ENCODE measurements around the gene ATF7.
"Not testable (repeated sequence)": the region's sequence is repeated elsewhere in the genome, so short reads cannot be mapped to it uniquely, and the experiment has no call there.

Gene ATF7

DNA sequence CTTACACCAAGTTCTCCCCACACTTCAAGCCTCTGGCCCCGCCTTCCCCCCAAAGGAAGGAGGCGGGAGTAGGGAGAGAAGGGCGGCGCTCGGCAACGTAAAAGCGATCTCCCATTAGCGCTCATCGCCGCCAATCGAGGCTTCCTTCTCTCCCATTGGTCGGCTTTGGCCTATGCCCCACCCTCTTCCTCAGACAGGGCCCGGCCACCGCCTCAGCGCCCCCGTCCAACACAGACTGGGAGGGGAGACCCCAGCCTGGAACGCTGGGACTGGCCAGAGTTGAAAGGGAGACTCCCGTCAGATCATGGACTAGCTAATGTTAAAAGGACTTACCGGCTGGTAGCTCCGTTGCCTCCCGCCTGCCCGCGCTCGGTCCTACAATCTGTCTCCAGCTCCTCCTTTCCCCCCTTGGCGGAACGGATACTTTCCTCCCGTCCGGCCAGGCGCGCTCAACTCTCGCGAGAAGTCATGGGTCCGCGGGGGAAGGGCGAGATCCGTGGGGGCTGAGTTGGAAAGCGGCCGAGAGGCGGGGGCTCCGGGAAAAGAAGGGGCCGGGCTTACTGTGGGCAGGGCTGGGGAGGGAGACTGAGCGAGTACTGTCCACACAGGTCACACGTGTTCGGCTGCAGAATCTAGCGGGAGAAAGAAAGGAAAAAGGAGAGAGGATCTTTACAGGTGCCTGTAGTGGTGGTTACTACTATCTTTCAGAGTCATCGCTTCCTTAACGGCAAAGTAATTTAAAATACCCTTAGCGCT lies at the start of gene ATF7:
Gene ATF7 (minus strand): TSS at position 437 of the 756 bp plus-strand sequence. CDS start 25,382 bp downstream, outside the sequence.
- DNase-seq = peak; percentile 93

- no peak for DNase-seq
These were observed 49.0 kb upstream of the ATF7 start for GRCh38 chr12:53674977-53675700.

DNA sequence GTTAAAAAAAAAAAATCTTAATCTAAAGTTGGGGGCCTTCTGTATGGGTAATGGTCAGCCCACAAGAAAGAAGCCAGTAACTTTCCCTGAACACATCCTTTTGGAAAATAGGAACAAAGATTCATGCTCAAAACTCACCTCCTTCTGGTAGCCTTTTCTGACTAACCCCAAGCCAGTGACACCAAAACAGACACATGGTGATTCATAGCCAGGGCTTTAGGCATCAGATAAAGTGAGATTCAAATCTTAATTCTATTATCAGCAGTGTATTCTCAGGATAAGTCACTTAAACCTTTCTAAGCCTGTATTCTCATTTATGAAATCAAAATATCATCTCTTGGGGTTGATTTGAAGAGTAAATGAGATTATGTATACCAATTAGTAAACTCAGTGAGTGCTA lies 44.8 kb upstream of the ATF7 start:
- DNase-seq = no peak

DNA sequence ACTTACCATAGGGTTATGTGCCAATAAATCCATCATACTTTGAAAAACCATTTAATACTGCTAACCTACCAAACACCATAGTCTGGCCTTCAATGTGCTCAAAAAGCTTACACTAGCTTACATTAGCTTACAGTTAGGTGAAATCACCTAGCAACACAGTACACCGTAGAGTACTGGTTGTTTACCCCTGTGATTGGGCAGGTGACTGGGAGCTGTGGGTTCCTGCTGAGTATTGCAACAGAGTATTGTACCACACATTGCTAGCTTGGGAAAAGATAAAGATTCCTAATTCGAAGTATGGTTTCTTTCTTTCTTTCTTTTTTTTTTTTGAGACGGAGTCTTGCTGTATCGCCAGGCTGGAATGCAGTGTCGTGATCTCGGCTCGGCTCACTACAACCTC lies 44.1 kb upstream of the ATF7 start:
- DNase-seq = no peak

DNA sequence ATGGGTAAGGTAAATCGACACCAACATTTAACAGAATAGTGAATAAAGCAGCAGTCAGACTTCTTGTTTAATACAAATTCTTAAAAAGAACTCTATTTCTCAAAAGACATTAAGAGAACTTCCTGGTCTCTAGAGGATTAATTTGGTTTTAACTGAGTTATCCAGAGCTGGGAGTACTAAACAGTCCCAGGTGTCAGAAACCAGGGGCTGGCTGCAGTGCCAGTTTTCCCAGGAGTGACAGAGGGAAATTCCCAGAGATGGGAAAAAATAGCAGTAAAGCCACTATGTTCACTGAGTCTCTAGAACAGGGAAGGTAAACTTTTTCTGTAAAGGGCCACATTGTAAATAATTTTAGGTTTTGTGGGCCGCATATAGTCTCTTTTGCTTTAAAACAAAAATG lies 40.9 kb upstream of the ATF7 start:
- no peak for DNase-seq

- DNase-seq = no peak
These were observed 38.8 kb upstream of the ATF7 start for GRCh38 chr12:53664936-53665335.

DNA sequence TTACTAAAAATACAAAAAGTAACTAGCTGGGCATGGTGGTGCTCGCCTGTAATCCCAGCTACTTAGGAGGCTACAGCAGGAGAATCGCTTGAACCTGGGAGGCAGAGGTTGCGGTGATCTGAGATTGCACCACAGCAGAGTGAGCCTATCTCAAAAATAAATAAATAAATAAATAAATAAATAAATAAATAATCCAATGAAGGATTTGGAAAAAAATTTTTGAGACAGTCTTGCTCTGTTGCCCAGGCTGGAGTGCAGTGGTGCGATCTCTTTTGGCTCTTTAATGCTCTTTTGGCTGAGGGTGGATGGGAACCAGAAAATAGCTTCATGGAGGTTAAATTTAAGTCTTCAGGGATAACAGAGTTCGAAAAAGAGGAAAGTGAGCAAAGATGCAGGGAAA lies 38.0 kb upstream of the ATF7 start:
- DNase-seq = no peak

DNA sequence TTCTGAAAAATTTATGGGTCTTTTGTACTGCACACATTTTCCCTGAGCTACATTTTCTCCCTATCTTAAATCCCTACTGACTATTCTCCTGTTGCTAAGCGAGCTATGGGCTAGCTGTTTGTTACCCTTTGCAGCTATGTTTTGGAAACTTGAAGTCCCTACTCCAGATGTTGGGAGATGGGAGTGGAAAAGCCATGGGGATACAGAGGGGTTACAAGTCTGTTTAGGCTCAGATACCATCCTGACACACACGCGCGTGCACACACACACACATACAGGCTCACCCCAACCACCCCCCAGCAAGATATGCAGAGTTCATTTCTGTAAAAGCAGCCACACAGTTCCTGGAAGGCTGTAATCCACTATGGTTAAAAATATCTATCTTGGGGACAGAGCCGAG lies 33.9 kb upstream of the ATF7 start:
- no peak for DNase-seq

GRCh38 chr12:53659571-53659981 lies 33.4 kb upstream of the ATF7 start:
- DNase-seq = no peak

DNA sequence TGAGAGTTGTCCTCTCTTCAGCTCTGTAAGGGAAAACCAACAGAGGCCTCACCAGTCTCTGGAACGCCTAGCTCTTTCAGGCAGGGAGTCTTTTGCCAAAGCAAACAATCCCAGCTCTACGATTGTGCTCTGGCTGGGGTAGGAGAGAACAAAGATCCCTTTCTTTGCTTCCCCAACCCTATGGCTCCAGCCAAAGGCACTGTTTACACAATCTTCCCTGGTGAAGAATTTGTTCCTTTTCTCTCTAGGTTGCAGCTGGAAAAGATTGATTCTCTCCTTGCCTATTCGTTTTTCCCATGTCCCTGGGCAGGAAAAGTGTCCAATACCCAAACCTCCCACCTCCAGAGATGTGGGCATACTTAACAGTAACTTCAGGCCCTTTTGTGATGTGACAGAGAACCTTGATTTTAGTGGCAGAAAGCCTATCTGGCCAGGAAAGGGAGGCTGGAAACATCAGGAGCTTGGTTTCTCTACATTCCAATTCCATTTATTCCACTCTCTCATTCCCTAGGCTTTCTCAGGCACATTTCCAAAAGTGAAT lies 32.9 kb upstream of the ATF7 start:
- DNase-seq = no peak

DNA sequence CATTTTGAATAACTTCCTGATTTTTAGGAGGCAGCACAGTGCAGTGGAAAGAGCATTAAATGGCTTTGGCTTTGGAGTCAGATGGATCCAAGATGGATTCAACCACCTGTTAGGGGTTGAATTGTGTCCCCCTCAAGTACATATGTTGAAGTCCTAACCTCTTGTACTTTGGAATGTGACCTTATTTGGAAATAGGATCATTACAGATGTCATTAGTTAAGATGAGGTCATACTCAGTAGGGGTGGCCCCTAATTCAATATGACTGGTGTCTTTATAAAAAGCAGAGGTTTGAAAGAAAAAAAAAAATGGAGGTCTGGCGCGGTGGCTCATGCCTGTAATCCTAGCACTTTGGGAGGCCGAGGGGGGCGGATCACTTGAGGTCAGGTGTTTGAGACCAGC lies 30.9 kb upstream of the ATF7 start:
- no peak for DNase-seq

DNA sequence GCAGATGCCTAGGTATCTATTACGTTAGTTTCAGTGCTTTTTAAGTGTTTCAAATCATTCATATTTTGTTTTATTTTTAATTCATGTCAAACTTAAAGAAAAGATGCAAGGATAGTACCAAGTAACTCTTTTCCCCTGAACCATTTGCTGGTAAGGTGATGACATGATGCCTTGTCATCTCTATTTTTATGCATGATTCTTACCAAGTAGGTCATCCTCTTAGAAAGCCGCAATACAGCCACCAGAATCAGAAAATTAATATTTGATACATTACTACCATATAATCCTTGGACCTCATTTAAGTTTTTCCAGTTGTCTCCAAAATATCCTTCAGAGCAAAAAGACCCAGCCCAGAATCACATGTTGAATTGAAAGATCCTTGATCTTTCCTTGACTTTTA lies 27.4 kb upstream of the ATF7 start:
- DNase-seq = no peak

GRCh38 chr12:53652366-53652765 lies 26.2 kb upstream of the ATF7 start:
- DNase-seq = no peak

- no peak for DNase-seq
These were observed 25.6 kb upstream of the ATF7 start for GRCh38 chr12:53651737-53652136.

DNA sequence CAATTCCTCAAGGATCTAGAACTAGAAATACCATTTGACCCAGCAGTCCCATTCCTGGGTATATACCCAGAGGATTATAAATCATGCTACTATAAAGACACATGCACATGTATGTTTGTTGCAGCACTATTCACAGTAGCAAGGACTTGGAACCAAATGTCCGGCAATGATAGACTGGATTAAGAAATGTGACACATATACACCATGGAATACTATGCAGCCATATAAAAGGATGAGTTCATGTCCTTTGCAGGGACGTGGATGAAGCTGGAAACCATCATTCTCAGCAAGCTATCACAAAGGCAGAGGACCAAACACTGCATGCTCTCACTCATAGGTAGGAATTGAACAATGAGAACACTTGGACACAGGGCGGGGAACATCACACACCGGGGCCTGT lies 20.1 kb upstream of the ATF7 start:
- not testable (repeated sequence) for DNase-seq

GRCh38 chr12:53645165-53645564 lies 19.0 kb upstream of the ATF7 start:
- DNase-seq = no peak

DNA sequence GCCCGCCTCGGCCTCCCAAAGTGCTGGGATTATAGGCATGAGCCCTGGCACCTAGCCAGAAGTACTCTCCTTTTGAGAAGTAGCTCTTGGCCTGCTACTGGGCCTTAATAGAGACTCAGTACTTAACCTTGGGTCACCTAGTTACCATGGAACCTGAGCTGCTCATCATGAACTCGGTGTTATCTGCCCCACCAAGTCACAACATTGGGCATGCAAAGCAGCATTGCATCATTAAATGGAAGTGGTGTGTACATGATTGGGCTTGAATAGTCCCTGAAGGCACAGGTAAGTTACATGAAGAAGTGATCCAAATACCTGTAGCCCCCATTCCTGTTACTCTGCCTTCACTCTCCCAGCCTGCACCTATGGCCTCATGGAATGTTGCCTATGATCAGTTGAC lies 18.0 kb upstream of the ATF7 start:
- no peak for DNase-seq

DNA sequence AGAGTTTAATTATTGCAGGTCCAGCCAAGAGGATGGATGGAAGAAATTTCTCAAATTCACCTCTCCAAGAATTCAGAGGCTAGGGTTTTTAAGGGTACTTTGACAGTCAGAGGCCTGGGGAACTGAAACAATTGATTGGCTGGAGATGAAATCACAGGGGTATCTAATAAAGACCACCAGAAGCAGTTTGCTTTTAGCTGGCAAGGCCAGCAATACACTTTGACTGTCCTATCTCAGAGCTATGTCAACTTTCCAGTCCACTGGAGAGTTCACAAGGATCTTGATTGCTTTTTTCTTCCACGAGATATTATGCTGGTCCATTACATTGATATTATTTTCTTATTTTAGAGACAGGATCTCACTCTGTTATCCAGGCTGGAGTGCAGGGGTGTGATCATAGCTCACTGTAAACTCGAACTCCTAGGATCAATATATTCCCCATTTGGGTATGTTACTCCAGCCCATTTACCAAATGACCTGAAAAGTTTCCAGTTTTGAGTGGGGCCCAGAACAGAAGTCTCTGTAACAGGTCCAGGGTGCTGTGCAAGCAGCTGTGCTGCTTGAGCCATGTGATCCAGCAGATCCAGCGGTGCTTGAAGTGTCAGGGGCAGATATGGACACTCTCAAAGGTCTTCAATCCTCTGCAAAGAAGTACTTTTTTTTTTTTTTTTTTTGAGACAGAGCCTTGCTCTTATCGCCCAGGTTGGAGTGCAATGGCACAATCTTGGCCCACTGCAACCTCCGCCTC lies 17.2 kb upstream of the ATF7 start:
- DNase-seq = no peak

GRCh38 chr12:53638057-53638456 lies 11.9 kb upstream of the ATF7 start:
- no peak for DNase-seq

DNA sequence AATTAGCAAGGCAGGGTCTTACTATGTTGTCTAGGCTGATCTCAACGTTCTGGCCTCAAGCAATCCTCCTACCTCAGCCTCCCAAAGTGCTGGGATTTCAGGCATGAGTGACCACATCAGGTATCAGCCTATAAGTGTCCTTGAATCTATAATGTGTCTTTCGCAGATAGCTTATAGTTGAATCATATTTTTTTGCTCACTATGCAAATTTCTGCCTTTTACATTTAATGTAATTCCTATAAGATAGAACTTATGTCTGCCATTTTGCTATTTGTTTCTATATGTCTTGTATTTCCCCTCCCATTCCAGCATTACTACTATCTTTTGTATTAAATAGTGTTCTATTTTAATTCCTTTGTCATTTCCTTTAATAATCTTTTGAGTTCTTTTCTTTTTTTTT lies 10.5 kb upstream of the ATF7 start:
- DNase-seq = no peak

DNA sequence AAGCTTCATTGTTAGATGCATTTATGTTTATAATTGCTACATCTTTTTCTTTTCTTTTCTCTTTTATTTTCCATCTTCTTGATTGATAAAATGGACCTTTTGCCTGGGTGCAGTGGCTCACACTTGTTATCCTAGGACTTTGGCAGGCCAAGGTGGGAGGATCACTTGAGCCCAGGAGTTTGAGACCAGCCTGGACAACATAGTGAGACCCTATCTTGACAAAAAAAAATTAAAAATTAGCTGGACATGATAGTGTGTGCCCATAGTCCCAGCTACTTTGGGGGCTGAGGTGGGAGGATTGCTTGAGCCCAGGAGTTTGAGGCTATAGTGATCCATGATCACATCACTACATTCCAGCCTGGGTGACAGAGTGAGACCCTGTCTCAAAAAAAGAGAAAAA lies 9.5 kb upstream of the ATF7 start:
- not testable (repeated sequence) for DNase-seq

GRCh38 chr12:53631721-53632120 lies 5.5 kb upstream of the ATF7 start:
- no peak for DNase-seq

- DNase-seq = no peak
These were observed 1.7 kb upstream of the ATF7 start for GRCh38 chr12:53627919-53628318.
